ENCODE measurements around the gene KIF5A.

DNA sequence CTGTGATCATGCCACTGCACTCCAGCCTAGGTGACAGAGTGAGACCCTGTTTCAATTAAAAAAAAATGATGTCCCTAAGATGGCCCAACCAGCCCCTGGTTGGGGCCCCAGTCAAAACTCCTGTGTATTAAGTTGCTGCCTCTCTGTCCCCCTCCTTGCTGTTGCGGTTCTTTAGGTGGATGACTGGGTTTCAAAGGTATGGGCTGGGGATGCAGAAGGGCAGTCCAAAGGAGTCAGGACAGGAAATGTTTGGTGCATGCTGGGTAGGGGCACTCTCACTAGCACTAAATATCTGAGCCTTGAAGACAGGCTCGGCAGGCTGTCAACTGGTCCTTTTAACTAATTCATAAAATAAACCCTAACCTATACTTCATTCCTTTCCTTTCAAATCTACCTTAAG is 29.2 kb downstream of the KIF5A start:
- TF ChIP-seq, protein P1, sequence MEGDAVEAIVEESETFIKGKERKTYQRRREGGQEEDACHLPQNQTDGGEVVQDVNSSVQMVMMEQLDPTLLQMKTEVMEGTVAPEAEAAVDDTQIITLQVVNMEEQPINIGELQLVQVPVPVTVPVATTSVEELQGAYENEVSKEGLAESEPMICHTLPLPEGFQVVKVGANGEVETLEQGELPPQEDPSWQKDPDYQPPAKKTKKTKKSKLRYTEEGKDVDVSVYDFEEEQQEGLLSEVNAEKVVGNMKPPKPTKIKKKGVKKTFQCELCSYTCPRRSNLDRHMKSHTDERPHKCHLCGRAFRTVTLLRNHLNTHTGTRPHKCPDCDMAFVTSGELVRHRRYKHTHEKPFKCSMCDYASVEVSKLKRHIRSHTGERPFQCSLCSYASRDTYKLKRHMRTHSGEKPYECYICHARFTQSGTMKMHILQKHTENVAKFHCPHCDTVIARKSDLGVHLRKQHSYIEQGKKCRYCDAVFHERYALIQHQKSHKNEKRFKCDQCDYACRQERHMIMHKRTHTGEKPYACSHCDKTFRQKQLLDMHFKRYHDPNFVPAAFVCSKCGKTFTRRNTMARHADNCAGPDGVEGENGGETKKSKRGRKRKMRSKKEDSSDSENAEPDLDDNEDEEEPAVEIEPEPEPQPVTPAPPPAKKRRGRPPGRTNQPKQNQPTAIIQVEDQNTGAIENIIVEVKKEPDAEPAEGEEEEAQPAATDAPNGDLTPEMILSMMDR (IDR thresholded peaks at IDR 0.05), result no peak
- TF ChIP-seq, protein P2, sequence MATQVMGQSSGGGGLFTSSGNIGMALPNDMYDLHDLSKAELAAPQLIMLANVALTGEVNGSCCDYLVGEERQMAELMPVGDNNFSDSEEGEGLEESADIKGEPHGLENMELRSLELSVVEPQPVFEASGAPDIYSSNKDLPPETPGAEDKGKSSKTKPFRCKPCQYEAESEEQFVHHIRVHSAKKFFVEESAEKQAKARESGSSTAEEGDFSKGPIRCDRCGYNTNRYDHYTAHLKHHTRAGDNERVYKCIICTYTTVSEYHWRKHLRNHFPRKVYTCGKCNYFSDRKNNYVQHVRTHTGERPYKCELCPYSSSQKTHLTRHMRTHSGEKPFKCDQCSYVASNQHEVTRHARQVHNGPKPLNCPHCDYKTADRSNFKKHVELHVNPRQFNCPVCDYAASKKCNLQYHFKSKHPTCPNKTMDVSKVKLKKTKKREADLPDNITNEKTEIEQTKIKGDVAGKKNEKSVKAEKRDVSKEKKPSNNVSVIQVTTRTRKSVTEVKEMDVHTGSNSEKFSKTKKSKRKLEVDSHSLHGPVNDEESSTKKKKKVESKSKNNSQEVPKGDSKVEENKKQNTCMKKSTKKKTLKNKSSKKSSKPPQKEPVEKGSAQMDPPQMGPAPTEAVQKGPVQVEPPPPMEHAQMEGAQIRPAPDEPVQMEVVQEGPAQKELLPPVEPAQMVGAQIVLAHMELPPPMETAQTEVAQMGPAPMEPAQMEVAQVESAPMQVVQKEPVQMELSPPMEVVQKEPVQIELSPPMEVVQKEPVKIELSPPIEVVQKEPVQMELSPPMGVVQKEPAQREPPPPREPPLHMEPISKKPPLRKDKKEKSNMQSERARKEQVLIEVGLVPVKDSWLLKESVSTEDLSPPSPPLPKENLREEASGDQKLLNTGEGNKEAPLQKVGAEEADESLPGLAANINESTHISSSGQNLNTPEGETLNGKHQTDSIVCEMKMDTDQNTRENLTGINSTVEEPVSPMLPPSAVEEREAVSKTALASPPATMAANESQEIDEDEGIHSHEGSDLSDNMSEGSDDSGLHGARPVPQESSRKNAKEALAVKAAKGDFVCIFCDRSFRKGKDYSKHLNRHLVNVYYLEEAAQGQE (IDR thresholded peaks at IDR 0.05; ENCODE audit: low read depth, low read length), result no peak
- TF ChIP-seq TEAD4 (IDR thresholded peaks at IDR 0.05; ENCODE audit: borderline replicate concordance, insufficient read depth) (no peak), POLR2AphosphoS5 (IDR thresholded peaks at IDR 0.05; ENCODE audit: low read depth, low read length) (no peak), FOXJ3 (CRISPR knock-in tag; IDR thresholded peaks at IDR 0.05) (no peak), CHD2 (IDR thresholded peaks at IDR 0.05; ENCODE audit: low read length, partially characterized antibody) (no peak), RXRA (IDR thresholded peaks at IDR 0.05; ENCODE audit: borderline replicate concordance, low read depth) (no peak), SIN3A (IDR thresholded peaks at IDR 0.05; ENCODE audit: borderline replicate concordance, low read depth, low read length) (no peak), TAF1 (IDR thresholded peaks at IDR 0.05; ENCODE audit: borderline replicate concordance, low read depth, low read length) (no peak), EZH2phosphoT487 (IDR thresholded peaks at IDR 0.05; ENCODE audit: borderline replicate concordance, low read depth) (no peak), EP300 (IDR thresholded peaks at IDR 0.05; ENCODE audit: borderline replicate concordance in 1 of 2, low read depth in 1 of 2, low read length in 1 of 2) (no peak), YY1 (IDR thresholded peaks at IDR 0.05; ENCODE audit: low read depth) (no peak), NRF1 (IDR thresholded peaks at IDR 0.05; ENCODE audit: low read depth, low read length) (no peak)
- TF ChIP-seq, protein P3, sequence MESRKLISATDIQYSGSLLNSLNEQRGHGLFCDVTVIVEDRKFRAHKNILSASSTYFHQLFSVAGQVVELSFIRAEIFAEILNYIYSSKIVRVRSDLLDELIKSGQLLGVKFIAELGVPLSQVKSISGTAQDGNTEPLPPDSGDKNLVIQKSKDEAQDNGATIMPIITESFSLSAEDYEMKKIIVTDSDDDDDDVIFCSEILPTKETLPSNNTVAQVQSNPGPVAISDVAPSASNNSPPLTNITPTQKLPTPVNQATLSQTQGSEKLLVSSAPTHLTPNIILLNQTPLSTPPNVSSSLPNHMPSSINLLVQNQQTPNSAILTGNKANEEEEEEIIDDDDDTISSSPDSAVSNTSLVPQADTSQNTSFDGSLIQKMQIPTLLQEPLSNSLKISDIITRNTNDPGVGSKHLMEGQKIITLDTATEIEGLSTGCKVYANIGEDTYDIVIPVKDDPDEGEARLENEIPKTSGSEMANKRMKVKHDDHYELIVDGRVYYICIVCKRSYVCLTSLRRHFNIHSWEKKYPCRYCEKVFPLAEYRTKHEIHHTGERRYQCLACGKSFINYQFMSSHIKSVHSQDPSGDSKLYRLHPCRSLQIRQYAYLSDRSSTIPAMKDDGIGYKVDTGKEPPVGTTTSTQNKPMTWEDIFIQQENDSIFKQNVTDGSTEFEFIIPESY (IDR thresholded peaks at IDR 0.05; ENCODE audit: borderline replicate concordance, low read depth), result no peak
